BLaER1 (cell line): ENCODE results near the gene ERC2.
"Not testable (repeated sequence)": the region's sequence is repeated elsewhere in the genome, so short reads cannot be mapped to it uniquely, and the experiment has no call there.

Experiments
- H3K27ac ChIP-seq: shearing (Covaris generic); formaldehyde crosslinking; 2 replicates; pipeline ENCODE4 v1.8.1; 2022
- H3K27me3 ChIP-seq: shearing (Covaris generic); formaldehyde crosslinking; 2 replicates; pipeline ENCODE4 v1.8.1; 2022
- H3K36me3 ChIP-seq: shearing (Covaris generic); formaldehyde crosslinking; 2 replicates; pipeline ENCODE4 v1.8.1; 2022
- H3K4me1 ChIP-seq: shearing (Covaris generic); formaldehyde crosslinking; 2 replicates; pipeline ENCODE4 v1.8.1; 2022
- H3K4me2 ChIP-seq: shearing (Covaris generic); formaldehyde crosslinking; 2 replicates; pipeline ENCODE4 v1.8.1; 2022
- H3K4me3 ChIP-seq: shearing (Covaris generic); formaldehyde crosslinking; 2 replicates; pipeline ENCODE4 v1.8.1; 2022
- H3K9ac ChIP-seq: shearing (Covaris generic); formaldehyde crosslinking; 2 replicates; pipeline ENCODE4 v1.8.1; 2022
- H3K9me3 ChIP-seq: shearing (Covaris generic); formaldehyde crosslinking; 2 replicates; pipeline ENCODE4 v1.8.1; 2022
- H4K20me1 ChIP-seq: shearing (Covaris generic); formaldehyde crosslinking; 2 replicates; pipeline ENCODE4 v1.8.1; 2022
- Cebpa-rat ChIP-seq: shearing (Covaris generic); IDR thresholded peaks from 2 replicates; pipeline ENCODE4 v1.8.1; 2022

Gene ERC2

GRCh38 chr3:56275120-56275519 is 193.1 kb downstream of the ERC2 start:
- Histone ChIP-seq H3K27ac (no peak overlapping the region), H3K4me3 (no peak overlapping the region), H3K27me3 (no peaks in the 10 kb centered on the region), H3K4me2 (no peak overlapping the region), H3K4me1 (no peaks in the 10 kb centered on the region), H3K9me3 (no peaks in the 10 kb centered on the region), H4K20me1 (no peaks in the 10 kb centered on the region), H3K9ac (no peak overlapping the region), H3K36me3 (no peaks in the 10 kb centered on the region)
- TF ChIP-seq Cebpa-rat = no peak

DNA sequence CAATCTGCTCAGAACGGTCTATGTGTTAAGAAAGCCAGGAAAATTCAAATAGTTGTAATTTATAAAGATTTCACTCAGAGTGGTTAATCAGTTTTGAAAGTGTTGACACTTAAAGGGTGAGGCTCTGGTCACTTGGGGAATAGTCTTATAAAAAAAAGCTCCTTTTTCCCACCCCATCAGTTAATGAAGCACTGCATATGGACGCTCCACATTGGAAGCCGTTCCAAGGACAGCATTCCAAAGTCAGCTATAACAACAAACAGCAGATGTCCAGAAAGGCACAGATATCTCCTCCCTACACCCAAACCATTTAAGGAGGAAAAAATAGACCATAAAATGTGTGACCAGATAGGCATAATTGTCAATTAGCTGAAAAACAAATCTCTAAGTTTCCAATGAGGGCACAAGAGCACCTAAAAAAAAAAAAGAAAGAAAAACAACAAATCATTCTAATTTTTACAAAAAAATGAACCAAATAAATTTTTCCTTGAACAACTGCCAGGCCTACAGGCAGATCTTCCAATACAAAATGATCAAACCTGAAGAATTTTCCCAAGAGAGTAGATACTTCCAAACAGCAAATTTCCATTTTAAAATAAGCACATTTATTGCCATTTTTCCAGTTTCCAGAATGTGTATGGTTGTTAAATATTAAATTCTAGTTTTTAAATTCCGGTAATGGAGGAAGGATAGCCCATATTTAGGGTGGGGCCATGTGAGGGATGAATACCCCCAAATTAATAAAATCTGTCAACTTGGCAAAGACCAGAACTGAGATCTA is 198.3 kb downstream of the ERC2 start:
- H3K9me3 ChIP-seq = no peaks in the 10 kb centered on the region
- H3K4me3 ChIP-seq = no peak overlapping the region

GRCh38 chr3:56268616-56269383 is 199.5 kb downstream of the ERC2 start:
- Histone ChIP-seq H3K4me2 (no peak overlapping the region), H4K20me1 (no peaks in the 10 kb centered on the region), H3K36me3 (no peaks in the 10 kb centered on the region), H3K27me3 (no peaks in the 10 kb centered on the region), H3K9me3 (no peaks in the 10 kb centered on the region), H3K9ac (no peak overlapping the region), H3K4me1 (no peaks in the 10 kb centered on the region), H3K27ac (no peak overlapping the region), H3K4me3 (no peak overlapping the region)
- no peak for TF ChIP-seq Cebpa-rat

More for the DNA sequence above, 198.3 kb downstream of the ERC2 start:
- no peak overlapping the region for H3K27ac ChIP-seq
- H3K4me2 ChIP-seq = no peak overlapping the region
- H3K4me1 ChIP-seq = no peaks in the 10 kb centered on the region
- no peaks in the 10 kb centered on the region for H4K20me1 ChIP-seq
- TF ChIP-seq Cebpa-rat = no peak
- H3K9ac ChIP-seq = no peak overlapping the region
- no peaks in the 10 kb centered on the region for H3K27me3 ChIP-seq
- H3K36me3 ChIP-seq = no peaks in the 10 kb centered on the region

- not testable (repeated sequence) for H4K20me1 ChIP-seq, H3K27ac ChIP-seq, H3K36me3 ChIP-seq, H3K9ac ChIP-seq, H3K27me3 ChIP-seq, H3K4me1 ChIP-seq, H3K9me3 ChIP-seq, H3K4me2 ChIP-seq, H3K4me3 ChIP-seq
Measured at GRCh38 chr3:56261852-56262251, 206.4 kb downstream of the ERC2 start.

DNA sequence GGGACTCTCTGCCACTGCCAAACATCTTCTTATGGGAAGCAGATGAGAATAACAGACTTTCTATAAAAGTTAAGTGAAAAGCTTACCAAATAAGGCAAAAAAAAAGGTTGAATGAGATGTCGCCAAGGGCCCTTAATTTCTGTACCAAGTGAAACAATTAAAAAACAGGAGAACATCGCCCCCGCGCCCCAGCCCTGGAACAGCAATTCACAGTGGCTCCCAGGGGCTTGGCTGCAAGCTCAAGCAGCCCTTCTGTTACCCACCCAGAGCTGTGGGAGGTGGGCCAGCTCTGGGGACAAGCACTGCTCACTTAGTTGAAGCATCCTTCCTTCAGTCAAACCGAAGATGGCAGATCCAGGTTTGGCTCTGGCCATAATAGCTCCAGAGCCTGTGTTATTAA is 208.0 kb downstream of the ERC2 start:
- Histone ChIP-seq H3K27me3 (no peaks in the 10 kb centered on the region), H3K4me3 (no peak overlapping the region), H4K20me1 (no peaks in the 10 kb centered on the region), H3K9me3 (0 out of 2 replicates have a peak, but pooled peaks cover 6% of the 10 kb centered on the region), H3K27ac (no peak overlapping the region), H3K36me3 (no peaks in the 10 kb centered on the region), H3K4me2 (no peak overlapping the region), H3K9ac (no peak overlapping the region), H3K4me1 (no peaks in the 10 kb centered on the region)
- no peak for TF ChIP-seq Cebpa-rat

GRCh38 chr3:56257826-56258225 is 210.4 kb downstream of the ERC2 start:
- Histone ChIP-seq H4K20me1 (no peaks in the 10 kb centered on the region), H3K9ac (no peak overlapping the region), H3K4me3 (no peak overlapping the region), H3K4me2 (no peak overlapping the region), H3K4me1 (no peaks in the 10 kb centered on the region), H3K36me3 (no peaks in the 10 kb centered on the region), H3K27ac (no peak overlapping the region), H3K27me3 (no peaks in the 10 kb centered on the region), H3K9me3 (0 out of 2 replicates have a peak, but pooled peaks cover 6% of the 10 kb centered on the region)
- TF ChIP-seq Cebpa-rat = no peak

DNA sequence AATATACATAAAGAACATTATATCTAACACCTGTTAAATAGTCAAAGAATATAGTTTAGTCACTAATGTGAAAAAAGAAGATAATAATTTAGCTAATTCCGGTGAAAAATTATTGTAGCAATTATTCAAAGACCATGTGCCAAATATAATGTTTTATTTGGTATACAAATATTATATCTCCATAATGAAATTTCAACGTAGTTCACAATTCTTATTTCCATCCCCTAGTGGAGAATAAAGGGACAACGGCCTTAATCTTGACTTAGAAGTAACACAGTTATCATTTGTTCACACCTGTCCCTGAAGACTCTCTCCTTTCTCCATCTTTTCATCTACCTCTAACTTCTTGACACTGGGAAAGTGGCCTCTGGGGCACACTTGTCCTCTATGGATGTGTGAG is 213.4 kb downstream of the ERC2 start:
- H4K20me1 ChIP-seq = no peaks in the 10 kb centered on the region
- H3K9me3 ChIP-seq = 0 out of 2 replicates have a peak, but pooled peaks cover 6% of the 10 kb centered on the region
- no peak for TF ChIP-seq Cebpa-rat
- no peaks in the 10 kb centered on the region for H3K27me3 ChIP-seq
- H3K4me1 ChIP-seq = no peaks in the 10 kb centered on the region
- no peak overlapping the region for H3K4me2 ChIP-seq
- no peak overlapping the region for H3K27ac ChIP-seq
- no peak overlapping the region for H3K4me3 ChIP-seq
- H3K9ac ChIP-seq = no peak overlapping the region
- no peaks in the 10 kb centered on the region for H3K36me3 ChIP-seq

GRCh38 chr3:56253941-56254665 is 214.2 kb downstream of the ERC2 start:
- no peak overlapping the region for H3K9ac ChIP-seq
- H3K4me1 ChIP-seq = no peaks in the 10 kb centered on the region
- 0 out of 2 replicates have a peak, but pooled peaks cover 6% of the 10 kb centered on the region for H3K9me3 ChIP-seq
- H3K36me3 ChIP-seq = no peaks in the 10 kb centered on the region
- no peak for TF ChIP-seq Cebpa-rat
- no peaks in the 10 kb centered on the region for H4K20me1 ChIP-seq
- H3K27me3 ChIP-seq = no peaks in the 10 kb centered on the region
- no peak overlapping the region for H3K27ac ChIP-seq
- no peak overlapping the region for H3K4me2 ChIP-seq
- H3K4me3 ChIP-seq = no peak overlapping the region

DNA sequence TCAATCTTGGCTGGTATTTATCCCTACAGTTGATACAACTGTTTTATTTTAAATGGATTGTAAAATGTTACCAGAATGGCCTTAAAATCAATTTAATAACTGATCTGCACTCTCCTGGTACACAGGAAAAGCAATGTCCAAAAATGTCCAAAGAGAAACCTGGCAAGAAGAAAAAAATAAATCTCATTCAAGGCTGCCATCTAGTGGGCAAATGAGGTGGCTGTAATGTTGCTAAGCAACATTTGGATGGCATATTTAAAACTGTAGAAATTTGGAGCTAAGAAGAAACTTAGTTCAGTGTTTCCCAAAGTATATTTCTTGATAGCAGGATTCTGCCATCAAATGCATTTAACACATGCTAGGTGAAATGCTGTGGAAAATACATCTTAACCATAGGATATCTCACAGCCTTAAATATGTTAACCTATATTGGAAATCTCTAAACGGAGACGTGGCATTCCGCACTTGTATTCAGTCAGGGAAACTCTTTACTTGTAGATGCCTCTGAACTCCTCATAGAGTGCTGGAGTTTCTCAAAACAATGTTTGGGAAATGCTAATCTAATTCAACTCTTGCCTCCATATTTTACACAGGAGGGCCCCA is 216.8 kb downstream of the ERC2 start:
- H3K9me3 ChIP-seq = 0 out of 2 replicates have a peak, but pooled peaks cover under 1% of the 10 kb centered on the region

More for the DNA sequence above, 216.8 kb downstream of the ERC2 start:
- H3K4me2 ChIP-seq = no peak overlapping the region
- H4K20me1 ChIP-seq = no peaks in the 10 kb centered on the region
- H3K9ac ChIP-seq = no peak overlapping the region
- no peak for TF ChIP-seq Cebpa-rat
- no peaks in the 10 kb centered on the region for H3K36me3 ChIP-seq
- no peaks in the 10 kb centered on the region for H3K4me1 ChIP-seq
- H3K4me3 ChIP-seq = no peak overlapping the region
- H3K27me3 ChIP-seq = no peaks in the 10 kb centered on the region
- no peak overlapping the region for H3K27ac ChIP-seq
